Thyroid gland (tissue), 4 donors: Measurements from ENCODE around the gene ZBTB7B. TPM values are rescaled to one million over a fixed set of nuclear protein-coding genes. Genes with fewer than 3 reads are reported as not detected.

Source experiments
- DNase-seq, 2 donors: peaks; one replicate each; pipeline ENCODE4 v3.0.0-alpha.2; 2019
- H3K27ac ChIP-seq, 3 donors: fragments of 200-600 bp; sonication (generic); 1 replicate in 2 of 3; 2 replicates in 1 of 3; pipeline ENCODE4 v1.5.1; 2016 to 2019; ENCODE audit warnings: mild to moderate bottlenecking in 1 of 3, moderate library complexity in 1 of 3
- H3K27me3 ChIP-seq: fragments of 200-600 bp; sonication (generic); one replicate; pipeline ENCODE4 v1.5.1; 2019
- H3K36me3 ChIP-seq, 2 donors: fragments of 200-600 bp; sonication (generic); one replicate each; pipeline ENCODE4 v1.5.1; 2016 to 2019
- H3K4me1 ChIP-seq, 2 donors: fragments of 200-600 bp; sonication (generic); one replicate each; pipeline ENCODE4 v1.5.1; 2017 to 2019
- H3K4me3 ChIP-seq, 3 donors: fragments of 200-600 bp; sonication (generic); replicated peaks in 1 of 3; 1 replicate in 2 of 3; 2 replicates in 1 of 3; pipeline ENCODE4 v1.5.1; 2016; ENCODE audit warnings: mild to moderate bottlenecking in 1 of 3
- H3K9me3 ChIP-seq: fragments of 200-600 bp; sonication (generic); one replicate; pipeline ENCODE4 v1.5.1; 2017
- POLR2A ChIP-seq, 2 donors: fragments of 450-650 bp; IDR thresholded peaks; one replicate each; pipeline ENCODE4 v1.6.1; 2017; ENCODE audit warnings: antibody characterized with exemption in 2 of 2, mild to moderate bottlenecking in 2 of 2, moderate library complexity in 1 of 2
- WGBS, 2 donors: methylation state at CpG; one replicate each; pipeline ENCODE4 v1.1.5; 2017; 5-methylcytosine and 5-hydroxymethylcytosine counted together
- intact Hi-C: fragments of 100-400 bp; cut with DNase I; formaldehyde crosslinking; loops from one replicate; pipeline ENCODE4 v1.15.1; 2023
- microRNA-seq: library from miRNA; unstranded; fragments of <30 nt; microRNA quantifications from one replicate; pipeline ENCODE4, GENCODE V29; 2016
- small RNA-seq: library from RNA; depleted of rRNA; stranded (forward); fragments of <200 nt; gene quantifications from one replicate; pipeline ENCODE3, GENCODE V24; 2016
- total RNA-seq, 4 donors: library from RNA; depleted of rRNA; stranded (reverse); fragments of >200 nt; gene quantifications; one replicate each; pipeline ENCODE4 v1.2.3, GENCODE V29; 2016
- TF ChIP-seq, protein P1 (sequence below), 6 experiments: fragments of 200-600 bp in 3 of 6; fragments of 450-650 bp in 3 of 6; sonication (generic) in 3 of 6; IDR thresholded peaks; one replicate each; pipeline ENCODE4 v1.5.1; 2016 to 2019; ENCODE audit warnings: antibody characterized with exemption in 6 of 6, mild to moderate bottlenecking in 2 of 6, inconsistent platforms in 1 of 6, moderate library complexity in 1 of 6

Gene ZBTB7B
- total RNA-seq, 4 donors from 2014 or later: 35.7 to 89.8 (median 47.3) TPM

DNA sequence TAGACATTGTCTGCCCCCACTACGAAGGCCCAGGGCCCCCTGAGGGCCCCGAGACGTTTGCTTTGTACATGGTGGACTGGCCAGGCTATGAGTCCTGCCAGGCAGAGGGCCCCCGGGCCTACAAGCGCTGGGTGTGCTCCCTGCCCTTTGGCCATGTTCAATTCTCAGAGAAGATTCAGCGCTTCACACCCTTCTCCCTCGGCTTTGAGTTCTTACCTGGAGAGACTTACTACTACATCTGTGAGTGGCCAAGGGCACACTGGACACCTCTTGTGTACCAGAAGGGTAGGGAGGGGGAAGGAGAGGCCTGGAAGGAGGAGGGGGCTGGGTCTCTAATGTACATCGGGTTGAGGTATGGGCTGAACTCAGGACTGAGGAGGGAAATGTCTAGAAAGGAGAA is 64.2 kb downstream of the ZBTB7B start:
- intact Hi-C loops: loop anchor here (10.0 kb wide), 2 partner anchors 402 to 502 kb away; partner anchors contain the start of gene CHRNB2
- Histone ChIP-seq H3K9me3 (no peaks in the 10 kb centered on the region), H3K27me3 (no peaks in the 10 kb centered on the region), H3K36me3 (no peaks in the 10 kb centered on the region), H3K4me3 (no peak overlapping the region), H3K4me1 (peaks cover 32 to 41% of the 10 kb centered on the region in 2 donors), H3K27ac (no peak overlapping the region)
- DNase-seq: no peak
- WGBS, 2 donors: 80 to 91% methylated on average over 8 of the region's 8 CpGs
- TF ChIP-seq, protein P1, sequence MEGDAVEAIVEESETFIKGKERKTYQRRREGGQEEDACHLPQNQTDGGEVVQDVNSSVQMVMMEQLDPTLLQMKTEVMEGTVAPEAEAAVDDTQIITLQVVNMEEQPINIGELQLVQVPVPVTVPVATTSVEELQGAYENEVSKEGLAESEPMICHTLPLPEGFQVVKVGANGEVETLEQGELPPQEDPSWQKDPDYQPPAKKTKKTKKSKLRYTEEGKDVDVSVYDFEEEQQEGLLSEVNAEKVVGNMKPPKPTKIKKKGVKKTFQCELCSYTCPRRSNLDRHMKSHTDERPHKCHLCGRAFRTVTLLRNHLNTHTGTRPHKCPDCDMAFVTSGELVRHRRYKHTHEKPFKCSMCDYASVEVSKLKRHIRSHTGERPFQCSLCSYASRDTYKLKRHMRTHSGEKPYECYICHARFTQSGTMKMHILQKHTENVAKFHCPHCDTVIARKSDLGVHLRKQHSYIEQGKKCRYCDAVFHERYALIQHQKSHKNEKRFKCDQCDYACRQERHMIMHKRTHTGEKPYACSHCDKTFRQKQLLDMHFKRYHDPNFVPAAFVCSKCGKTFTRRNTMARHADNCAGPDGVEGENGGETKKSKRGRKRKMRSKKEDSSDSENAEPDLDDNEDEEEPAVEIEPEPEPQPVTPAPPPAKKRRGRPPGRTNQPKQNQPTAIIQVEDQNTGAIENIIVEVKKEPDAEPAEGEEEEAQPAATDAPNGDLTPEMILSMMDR (IDR thresholded peaks at IDR 0.05): no peak
- TF ChIP-seq POLR2A (IDR thresholded peaks at IDR 0.05): no peak

Small RNAs within 50 kb of the gene (microRNA-seq; reads per million reads assigned to microRNA genes)
- not detected for gene MIR4258

Small RNAs within 50 kb of the gene (small RNA-seq; reads per million reads assigned to genes)
- gene MIR4258: not detected

Other genes with a start within 250 kb of the ZBTB7B start
- 1 to 10 TPM; 3.5 to 5.6 (median 4.4) TPM for gene KCNN3, start 132.5 kb upstream of the ZBTB7B start, total RNA-seq
- gene PMVK, start 66.1 kb upstream of the ZBTB7B start, total RNA-seq: 10 to 100 TPM; 15.0 to 28.2 (median 21.2) TPM
- gene PBXIP1, start 46.7 kb upstream of the ZBTB7B start, total RNA-seq: 100 to 1,000 TPM; 139 to 205 (median 181) TPM
- gene PYGO2, start 41.0 kb upstream of the ZBTB7B start, total RNA-seq: 10 to 100 TPM; 28.6 to 48.3 (median 42.9) TPM
- gene SHC1, start 32.1 kb upstream of the ZBTB7B start, total RNA-seq: 100 to 1,000 TPM; 108 to 168 (median 123) TPM
- 10 to 100 TPM; 14.3 to 29.5 (median 22.6) TPM for gene CKS1B, start 28.1 kb upstream of the ZBTB7B start, total RNA-seq
- 10 to 100 TPM; 24.1 to 39.3 (median 31.1) TPM for gene FLAD1, start 19.5 kb upstream of the ZBTB7B start, total RNA-seq
- gene LENEP, start 9.2 kb upstream of the ZBTB7B start, total RNA-seq: not detected
- gene DCST2, start 31.0 kb downstream of the ZBTB7B start, total RNA-seq: 1 to 10 TPM in 1 of 4 donors, under 1 TPM in 2, not detected in 1; 0.33 to 4.2 (median 0.50) TPM
- under 1 TPM in 1 of 4 donors, not detected in 3; 0.24 TPM for gene DCST1, start 31.0 kb downstream of the ZBTB7B start, total RNA-seq
- 10 to 100 TPM; 51.3 to 75.5 (median 65.6) TPM for gene ADAM15, start 48.5 kb downstream of the ZBTB7B start, total RNA-seq
- 10 to 100 TPM in 2 of 4 donors, 1 to 10 TPM in 2; 7.5 to 13.1 (median 9.9) TPM for gene EFNA4, start 60.9 kb downstream of the ZBTB7B start, total RNA-seq
- gene EFNA3, start 76.0 kb downstream of the ZBTB7B start, total RNA-seq: 1 to 10 TPM; 1.2 to 2.9 (median 2.0) TPM
- gene EFNA1, start 125.1 kb downstream of the ZBTB7B start, total RNA-seq: 100 to 1,000 TPM in 1 of 4 donors, 10 to 100 TPM in 3; 56.1 to 129 (median 83.1) TPM
- gene SLC50A1, start 133.1 kb downstream of the ZBTB7B start, total RNA-seq: 10 to 100 TPM; 30.9 to 42.2 (median 32.7) TPM
- gene DPM3, start 137.7 kb downstream of the ZBTB7B start, total RNA-seq: 100 to 1,000 TPM in 2 of 4 donors, 10 to 100 TPM in 2; 43.3 to 154 (median 94.8) TPM
- gene KRTCAP2, start 170.5 kb downstream of the ZBTB7B start, total RNA-seq: 100 to 1,000 TPM in 3 of 4 donors, 10 to 100 TPM in 1; 79.8 to 263 (median 162) TPM
- gene TRIM46, start 171.0 kb downstream of the ZBTB7B start, total RNA-seq: under 1 TPM in 1 of 4 donors, not detected in 3; 0.45 TPM
- 10 to 100 TPM in 3 of 4 donors, 1 to 10 TPM in 1; 8.5 to 25.7 (median 18.2) TPM for gene THBS3, start 205.1 kb downstream of the ZBTB7B start, total RNA-seq
- 10 to 100 TPM; 37.9 to 75.5 (median 52.1) TPM for gene MTX1, start 205.9 kb downstream of the ZBTB7B start, total RNA-seq